IPS-15b (cell line): ENCODE data around the gene ZNF101.
A peak's percentile ranks its signal among the peaks of the same experiment; 100 is the strongest.

Source experiments
- H3K27me3 ChIP-seq: one replicate; pipeline ENCODE4 v1.6.1; 2013; ENCODE audit warnings: low read length; ENCODE audit not compliant: control insufficient read depth, insufficient read depth
- H3K36me3 ChIP-seq: one replicate; pipeline ENCODE4 v1.6.1; 2013; ENCODE audit warnings: low read length; ENCODE audit not compliant: control insufficient read depth, insufficient read depth
- H3K4me1 ChIP-seq: one replicate; pipeline ENCODE4 v1.6.1; 2013; ENCODE audit warnings: mild to moderate bottlenecking, low read length; ENCODE audit not compliant: control insufficient read depth, insufficient read depth
- H3K4me3 ChIP-seq: one replicate; pipeline ENCODE4 v1.5.1; 2013; ENCODE audit warnings: low read depth, low read length
- H3K9ac ChIP-seq: one replicate; pipeline ENCODE4 v1.6.1; 2013; ENCODE audit warnings: low read depth, mild to moderate bottlenecking, low read length
- H3K9me3 ChIP-seq: one replicate; pipeline ENCODE4 v1.6.1; 2013; ENCODE audit warnings: mild to moderate bottlenecking, low read length; ENCODE audit not compliant: control insufficient read depth, insufficient read depth

Gene ZNF101

GRCh38 chr19:19668230-19669012 lies at the start of gene ZNF101:
Gene ZNF101, plus strand, starts transcription at chr19:19668839. Its CDS starts 125 bp downstream, at chr19:19668964.
- Histone ChIP-seq H3K9me3 (no peaks in the 10 kb centered on the region), H3K36me3 (no peaks in the 10 kb centered on the region), H3K4me3 (peak within 1 kb of the TSS; percentile 89), H3K9ac (peak within 1 kb of the TSS; percentile 87), H3K4me1 (no peaks in the 10 kb centered on the region), H3K27me3 (no peaks in the 10 kb centered on the region)

GRCh38 chr19:19619181-19619848 lies 49.3 kb upstream of the ZNF101 start:
- Histone ChIP-seq H3K9ac (no peak overlapping the region), H3K36me3 (peaks cover 8% of the 10 kb centered on the region), H3K9me3 (no peaks in the 10 kb centered on the region), H3K27me3 (peaks cover 13% of the 10 kb centered on the region), H3K4me1 (peaks cover 2% of the 10 kb centered on the region), H3K4me3 (peak overlapping the region; percentile 69)

GRCh38 chr19:19619849-19620210 lies 48.8 kb upstream of the ZNF101 start:
- Histone ChIP-seq H3K9me3 (no peaks in the 10 kb centered on the region), H3K4me3 (no peak overlapping the region), H3K36me3 (peaks cover 11% of the 10 kb centered on the region), H3K27me3 (peaks cover 13% of the 10 kb centered on the region), H3K4me1 (peaks cover 2% of the 10 kb centered on the region), H3K9ac (no peak overlapping the region)

- H3K9me3 ChIP-seq: no peaks in the 10 kb centered on the region
Observed at GRCh38 chr19:19623383-19623782, 45.3 kb upstream of the ZNF101 start.

GRCh38 chr19:19624032-19624570 lies 44.5 kb upstream of the ZNF101 start:
- Histone ChIP-seq H3K9ac (no peak overlapping the region), H3K36me3 (peaks cover 15% of the 10 kb centered on the region), H3K9me3 (no peaks in the 10 kb centered on the region), H3K4me3 (no peak overlapping the region), H3K27me3 (peaks cover 3% of the 10 kb centered on the region), H3K4me1 (peaks cover 4% of the 10 kb centered on the region)

More at GRCh38 chr19:19623383-19623782, 45.3 kb upstream of the ZNF101 start:
- H3K4me3 ChIP-seq: no peak overlapping the region
- H3K4me1 ChIP-seq: peaks cover 4% of the 10 kb centered on the region
- no peak overlapping the region for H3K9ac ChIP-seq
- H3K27me3 ChIP-seq: peaks cover 3% of the 10 kb centered on the region
- peaks cover 15% of the 10 kb centered on the region for H3K36me3 ChIP-seq

- H3K36me3 ChIP-seq: peaks cover 15% of the 10 kb centered on the region
- peak overlapping the region; percentile 70 for H3K4me3 ChIP-seq
- H3K27me3 ChIP-seq: no peaks in the 10 kb centered on the region
- peak overlapping the region; percentile 76 for H3K9ac ChIP-seq
- no peaks in the 10 kb centered on the region for H3K9me3 ChIP-seq
- H3K4me1 ChIP-seq: peaks cover 2% of the 10 kb centered on the region
Observed at GRCh38 chr19:19626516-19627472, 41.8 kb upstream of the ZNF101 start.

GRCh38 chr19:19627621-19628500 lies 40.8 kb upstream of the ZNF101 start, which contains the start of gene LPAR2:
Gene LPAR2, minus strand, starts transcription at chr19:19628220. Its CDS starts 945 bp downstream, at chr19:19627275.
- peaks cover 11% of the 10 kb centered on the region for H3K36me3 ChIP-seq
- peak within 1 kb of the TSS; percentile 76 for H3K9ac ChIP-seq
- H3K4me1 ChIP-seq: peaks cover 2% of the 10 kb centered on the region
- no peaks in the 10 kb centered on the region for H3K27me3 ChIP-seq
- no peaks in the 10 kb centered on the region for H3K9me3 ChIP-seq
- peak within 1 kb of the TSS; percentile 70 for H3K4me3 ChIP-seq

- Histone ChIP-seq H3K4me1 (peaks cover 2% of the 10 kb centered on the region), H3K36me3 (peaks cover 11% of the 10 kb centered on the region), H3K4me3 (peak overlapping the region; percentile 54), H3K9ac (peak overlapping the region; percentile 47), H3K27me3 (no peaks in the 10 kb centered on the region), H3K9me3 (no peaks in the 10 kb centered on the region)
Observed at GRCh38 chr19:19628501-19629134, 40.0 kb upstream of the ZNF101 start.

GRCh38 chr19:19630062-19630414 lies 38.6 kb upstream of the ZNF101 start:
- H3K9me3 ChIP-seq: no peaks in the 10 kb centered on the region
- no peak overlapping the region for H3K4me3 ChIP-seq
- no peaks in the 10 kb centered on the region for H3K27me3 ChIP-seq
- peaks cover 12% of the 10 kb centered on the region for H3K36me3 ChIP-seq
- H3K9ac ChIP-seq: no peak overlapping the region
- H3K4me1 ChIP-seq: peaks cover 2% of the 10 kb centered on the region

- no peak overlapping the region for H3K9ac ChIP-seq
- H3K9me3 ChIP-seq: no peaks in the 10 kb centered on the region
- H3K4me3 ChIP-seq: no peak overlapping the region
- peaks cover 2% of the 10 kb centered on the region for H3K4me1 ChIP-seq
- H3K27me3 ChIP-seq: no peaks in the 10 kb centered on the region
- H3K36me3 ChIP-seq: peaks cover 12% of the 10 kb centered on the region
Observed at GRCh38 chr19:19630426-19630825, 38.2 kb upstream of the ZNF101 start.
